HG02588 (cell line): ENCODE measurements around the gene FSTL4.
"Not testable (repeated sequence)": the region's sequence is repeated elsewhere in the genome, so short reads cannot be mapped to it uniquely, and the experiment has no call there.

Source experiments
- ATAC-seq: cut with Tn5 transposase; IDR thresholded peaks from one replicate; pipeline ENCODE4 v1.9.1; 2021; ENCODE audit warnings: mild to moderate bottlenecking, moderate library complexity; ENCODE audit not compliant: unreplicated experiment

FSTL4 gene

DNA sequence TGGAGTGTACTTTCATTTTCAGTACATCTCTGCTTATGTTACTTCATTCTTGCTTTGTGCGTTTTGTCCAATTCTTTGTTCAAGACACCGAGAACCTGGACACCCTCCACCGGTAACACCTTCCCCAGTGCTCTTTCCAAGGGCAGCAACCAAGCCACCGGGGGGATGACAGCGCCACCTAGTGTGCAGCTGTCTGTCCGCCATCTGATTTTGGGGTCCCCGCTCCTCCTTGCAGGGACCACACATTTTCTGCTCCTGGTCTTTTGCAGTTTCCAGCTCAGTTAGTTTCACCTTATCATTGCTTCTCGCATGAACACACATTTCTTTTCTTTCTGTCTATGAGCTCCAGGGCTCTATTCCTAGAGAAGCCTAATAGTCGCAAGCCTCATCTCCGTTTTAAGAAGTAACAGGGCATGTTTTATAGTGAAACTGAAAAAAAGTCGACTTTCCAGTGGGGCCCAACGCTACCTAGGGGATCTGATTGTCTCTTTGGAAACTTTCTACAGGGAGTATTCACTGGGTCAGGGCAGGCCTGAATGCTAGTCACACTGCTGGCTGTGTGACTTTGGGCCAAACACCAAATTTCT, 152.1 kb downstream of the FSTL4 start:
- ATAC-seq: no peak

DNA sequence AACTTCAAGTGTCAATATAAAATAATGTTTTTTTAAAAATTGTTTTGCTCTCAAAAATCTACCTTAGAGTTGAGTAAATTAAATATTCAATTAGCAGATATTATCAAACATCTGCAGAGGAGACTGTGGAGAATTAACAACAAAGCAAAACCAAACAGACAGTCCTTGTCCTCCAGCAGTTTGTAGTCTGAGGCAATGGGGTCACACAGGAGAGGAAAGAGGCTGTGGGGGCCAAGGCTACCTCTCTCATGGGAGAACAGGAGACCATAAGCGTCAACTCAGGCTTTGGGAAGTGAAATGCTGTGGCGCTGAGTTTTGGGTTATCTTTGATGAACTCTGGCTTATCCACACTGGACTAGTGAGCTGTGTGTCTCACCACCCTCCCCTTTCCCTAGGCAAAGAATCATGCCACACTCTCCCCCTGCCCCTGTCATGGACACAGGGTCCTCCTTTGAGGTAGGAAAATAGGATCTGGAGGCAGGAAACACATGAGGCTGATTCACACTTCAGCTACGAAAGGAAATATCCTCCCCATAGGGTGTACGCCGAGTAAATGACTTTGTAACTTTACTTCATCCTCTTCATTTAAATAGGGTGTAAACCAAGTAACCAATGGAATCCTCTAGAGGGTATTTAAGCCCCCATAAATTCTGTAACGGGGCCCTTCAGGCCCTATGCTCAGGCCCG, 152.7 kb downstream of the FSTL4 start:
- no peak for ATAC-seq

- ATAC-seq: no peak
Observed at GRCh38 chr5:133458435-133458834, 153.9 kb downstream of the FSTL4 start.

DNA sequence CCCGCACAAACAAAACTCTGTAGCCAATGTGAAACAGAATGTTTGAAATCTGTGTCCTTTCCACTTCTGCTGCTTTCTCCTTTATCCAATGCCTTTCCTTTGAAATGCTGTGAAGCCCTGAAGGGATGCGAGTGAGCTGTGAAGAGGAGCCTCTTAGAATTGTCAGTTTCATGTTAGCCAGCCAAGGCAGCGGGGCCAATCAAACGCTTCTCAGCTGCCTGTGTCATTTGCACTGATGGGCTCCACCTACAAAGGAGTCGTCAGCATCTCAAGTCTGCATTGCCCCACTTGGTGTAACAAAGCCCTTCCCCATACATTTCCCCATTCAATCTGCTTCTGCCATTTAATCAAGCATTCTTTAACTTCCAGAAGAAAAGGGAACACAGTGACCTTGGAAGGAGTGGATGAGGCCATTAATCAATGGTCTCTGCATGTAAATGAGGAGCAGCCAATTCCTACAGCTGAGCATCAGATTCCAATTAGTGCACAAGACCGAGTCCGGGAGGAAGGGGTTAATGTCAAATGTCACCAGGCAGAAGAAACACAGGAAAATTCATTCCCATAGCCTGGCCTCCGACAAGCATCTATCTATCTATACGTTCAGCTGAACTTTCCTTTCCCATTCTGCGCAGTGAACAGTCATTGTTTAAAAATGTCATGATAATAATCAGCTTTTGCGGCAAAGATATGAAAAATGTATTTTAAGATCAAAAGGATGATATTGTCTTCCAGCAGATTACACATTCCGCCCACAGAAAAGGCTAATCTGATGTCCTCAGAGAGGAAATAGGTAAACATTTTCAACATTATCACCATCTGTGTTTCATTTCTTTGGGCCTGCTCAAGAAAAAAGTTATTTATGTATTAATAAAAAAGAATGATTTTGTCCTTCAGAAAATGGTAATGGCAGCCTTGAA, 154.6 kb downstream of the FSTL4 start:
- no peak for ATAC-seq

DNA sequence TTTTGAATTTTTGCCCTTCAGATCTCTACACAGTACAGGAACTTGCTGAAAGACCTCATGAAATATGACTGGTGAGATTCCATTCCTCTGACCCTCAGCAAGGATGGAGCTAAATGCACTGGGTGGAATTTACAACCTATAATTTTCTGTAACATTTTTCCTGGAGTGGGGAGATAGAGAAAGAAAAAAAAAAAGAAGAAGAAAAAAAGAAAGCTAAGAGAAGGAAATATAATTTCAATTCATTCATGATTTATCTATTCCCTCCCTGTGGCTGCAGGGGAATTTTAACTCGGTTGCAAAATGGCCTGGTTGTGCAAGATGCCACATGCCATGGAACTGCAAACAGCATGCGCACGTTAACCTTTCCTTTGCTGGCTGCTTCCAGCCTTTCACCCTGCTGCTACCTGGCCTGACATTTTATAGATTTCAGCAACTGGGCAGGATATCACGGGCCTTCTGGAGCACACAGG, 155.4 kb downstream of the FSTL4 start:
- ATAC-seq: no peak

- ATAC-seq: no peak
Observed at GRCh38 chr5:133455676-133456075, 156.7 kb downstream of the FSTL4 start.

DNA sequence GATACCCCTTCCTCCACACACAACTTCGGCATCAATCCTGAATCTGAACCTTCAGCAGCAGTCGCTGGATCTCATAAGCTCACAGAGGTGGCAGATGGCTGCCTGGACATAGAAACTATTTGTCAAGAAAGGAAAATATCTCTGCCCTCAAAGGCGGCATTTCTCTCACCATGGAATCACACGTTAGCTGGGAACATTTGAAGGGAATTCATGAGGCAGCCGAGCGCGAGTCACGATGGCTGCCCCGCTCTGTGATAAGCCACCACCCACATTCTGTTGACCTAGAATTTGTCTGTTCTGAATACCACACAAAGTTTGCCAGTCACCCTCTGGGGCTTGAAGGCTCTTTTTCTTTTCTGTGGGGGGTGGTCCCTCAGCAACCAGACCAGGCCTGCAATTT, 157.9 kb downstream of the FSTL4 start:
- ATAC-seq: no peak

DNA sequence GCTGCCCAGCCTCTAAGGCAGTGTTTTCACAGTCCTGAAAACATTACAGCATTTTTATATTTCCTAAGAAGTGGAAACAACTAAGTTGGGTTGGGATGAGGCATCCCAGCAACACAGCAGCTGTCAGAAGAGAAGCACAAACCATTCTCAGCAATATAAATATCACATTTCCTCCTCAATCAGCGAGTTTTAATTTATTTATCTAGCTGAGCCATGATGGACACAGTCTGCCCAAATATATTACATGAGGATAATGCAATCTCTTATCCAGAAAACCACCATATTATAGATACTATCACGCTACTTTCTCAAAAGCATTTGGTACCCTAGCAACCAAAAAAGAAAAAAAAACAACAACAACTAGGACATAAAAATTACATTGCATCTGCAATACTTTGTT, 158.5 kb downstream of the FSTL4 start:
- no peak for ATAC-seq

DNA sequence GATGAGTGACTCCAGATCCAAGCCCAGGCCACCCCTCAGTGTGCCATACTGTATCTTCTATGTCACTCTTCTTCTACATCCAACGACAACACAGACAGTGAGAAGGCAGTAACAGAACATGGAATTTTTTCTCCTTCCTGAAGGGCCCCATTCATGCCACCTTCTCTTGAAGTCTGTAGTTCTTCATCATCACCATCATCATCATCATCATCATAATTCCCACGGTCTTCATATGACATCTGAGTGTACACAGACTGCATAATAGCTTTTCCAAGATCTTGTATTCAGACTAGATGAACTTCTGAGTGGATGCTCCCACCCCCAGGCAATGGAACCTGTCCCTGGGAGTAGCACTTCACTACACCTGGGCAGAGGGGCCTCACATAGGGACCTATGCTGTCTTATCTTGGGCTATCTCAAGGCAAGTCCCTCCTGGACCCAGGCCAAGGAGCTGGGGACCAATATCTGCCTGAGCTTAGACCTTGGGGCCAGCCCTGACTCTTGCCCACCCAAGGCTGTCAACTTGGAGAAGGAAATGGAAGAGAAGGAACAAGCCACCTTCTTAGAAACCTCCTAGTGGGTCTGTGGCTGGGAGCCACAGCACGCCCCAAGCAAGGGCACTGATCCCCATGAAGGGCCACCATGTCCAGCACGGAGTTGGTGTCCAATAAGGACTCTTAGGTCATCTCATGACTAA, 159.1 kb downstream of the FSTL4 start:
- no peak for ATAC-seq

DNA sequence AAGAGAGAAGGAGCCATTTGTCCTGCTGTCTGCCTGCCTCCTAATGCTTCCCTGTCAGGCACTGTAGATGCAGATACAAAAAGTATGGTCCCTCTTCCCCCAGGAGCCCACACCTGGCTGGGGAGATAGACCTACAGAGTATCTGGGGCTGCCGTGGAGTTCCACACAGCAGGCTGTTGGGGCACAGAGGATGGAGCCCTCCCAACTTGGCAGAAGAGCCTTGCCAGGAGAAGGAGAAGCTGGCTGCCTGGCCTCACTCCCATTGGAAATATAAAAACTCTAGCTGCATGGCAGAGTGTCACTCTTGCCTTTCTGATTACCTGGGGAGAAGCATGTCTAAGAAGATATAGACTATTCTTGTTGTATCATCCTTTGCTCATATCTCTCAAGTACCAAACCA, 160.4 kb downstream of the FSTL4 start:
- ATAC-seq: no peak

GRCh38 chr5:133450286-133450685, 162.1 kb downstream of the FSTL4 start:
- no peak for ATAC-seq

DNA sequence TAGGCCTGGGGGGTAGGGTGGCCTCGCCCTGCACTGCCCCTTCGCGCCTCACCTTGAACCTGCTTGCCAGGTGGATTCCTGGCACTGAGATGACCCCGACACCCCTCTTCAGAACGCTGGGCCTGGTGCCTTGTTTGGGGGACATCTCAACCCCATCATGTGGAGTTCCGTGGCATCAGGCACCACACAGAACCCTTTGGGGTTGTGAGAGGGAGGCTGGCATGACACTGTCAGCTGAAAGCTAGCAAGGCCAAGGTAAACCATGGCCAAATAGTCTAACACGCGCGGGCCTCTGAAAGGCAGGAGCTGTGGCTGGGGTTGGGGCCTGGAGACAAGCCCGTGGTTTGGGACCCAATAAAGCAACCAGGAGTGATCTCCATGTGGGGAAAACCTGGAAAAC, 163.2 kb downstream of the FSTL4 start:
- ATAC-seq: no peak

DNA sequence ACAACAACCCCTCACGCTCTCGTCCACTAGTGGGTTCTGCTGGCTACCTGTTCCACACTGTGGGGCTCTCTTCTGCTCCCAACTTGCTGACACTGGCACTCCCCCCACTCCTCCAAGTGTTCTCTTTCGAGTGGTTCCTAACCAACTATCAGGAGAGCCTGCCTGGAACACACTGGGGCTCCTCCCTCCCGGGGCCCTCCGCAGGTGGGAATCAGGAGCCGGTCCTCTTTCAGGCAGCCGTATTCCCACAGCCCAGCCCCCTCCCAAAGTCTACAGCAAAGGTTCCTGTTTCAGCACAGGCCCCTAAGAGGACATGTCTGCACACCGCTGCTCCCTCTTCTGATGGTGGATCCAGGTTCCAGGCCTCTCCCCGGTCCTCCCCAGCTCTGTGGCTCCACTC, 165.9 kb downstream of the FSTL4 start:
- no peak for ATAC-seq

- ATAC-seq: no peak
Observed at GRCh38 chr5:133445744-133446143, 166.6 kb downstream of the FSTL4 start.

- ATAC-seq: not testable (repeated sequence)
Observed at GRCh38 chr5:133445204-133445603, 167.1 kb downstream of the FSTL4 start.

GRCh38 chr5:133444711-133445110, 167.6 kb downstream of the FSTL4 start:
- no peak for ATAC-seq

DNA sequence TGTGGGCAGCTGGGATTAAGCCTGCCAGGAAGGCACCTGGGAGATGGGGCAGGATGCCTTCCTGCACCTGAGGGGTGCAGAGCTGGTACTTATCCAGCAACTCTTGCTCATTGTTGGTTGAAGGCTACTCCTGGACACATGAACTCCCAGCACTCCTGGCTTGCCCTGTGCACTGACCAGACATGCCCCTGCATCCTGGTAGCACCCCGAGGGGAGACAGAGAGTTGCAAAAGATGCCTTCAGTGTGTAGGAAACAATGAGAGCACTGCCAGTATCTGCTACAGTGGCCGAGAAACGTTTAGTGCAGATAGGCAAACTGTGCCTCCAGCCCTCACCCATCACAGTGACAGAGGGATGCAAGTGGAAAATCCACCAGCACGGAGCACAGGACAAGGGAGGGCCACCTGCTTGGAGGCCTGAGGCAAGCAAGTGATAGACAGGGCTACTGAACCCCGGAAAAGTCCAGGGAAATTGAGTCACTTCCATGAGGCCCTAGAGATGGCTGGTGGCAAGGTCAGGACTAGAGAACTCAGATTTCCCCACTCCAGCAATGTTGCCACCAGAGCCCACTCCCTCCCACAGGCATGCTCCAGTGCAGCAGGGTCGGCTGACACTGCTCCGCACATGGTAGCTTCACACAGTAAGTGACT, 171.1 kb downstream of the FSTL4 start:
- no peak for ATAC-seq

DNA sequence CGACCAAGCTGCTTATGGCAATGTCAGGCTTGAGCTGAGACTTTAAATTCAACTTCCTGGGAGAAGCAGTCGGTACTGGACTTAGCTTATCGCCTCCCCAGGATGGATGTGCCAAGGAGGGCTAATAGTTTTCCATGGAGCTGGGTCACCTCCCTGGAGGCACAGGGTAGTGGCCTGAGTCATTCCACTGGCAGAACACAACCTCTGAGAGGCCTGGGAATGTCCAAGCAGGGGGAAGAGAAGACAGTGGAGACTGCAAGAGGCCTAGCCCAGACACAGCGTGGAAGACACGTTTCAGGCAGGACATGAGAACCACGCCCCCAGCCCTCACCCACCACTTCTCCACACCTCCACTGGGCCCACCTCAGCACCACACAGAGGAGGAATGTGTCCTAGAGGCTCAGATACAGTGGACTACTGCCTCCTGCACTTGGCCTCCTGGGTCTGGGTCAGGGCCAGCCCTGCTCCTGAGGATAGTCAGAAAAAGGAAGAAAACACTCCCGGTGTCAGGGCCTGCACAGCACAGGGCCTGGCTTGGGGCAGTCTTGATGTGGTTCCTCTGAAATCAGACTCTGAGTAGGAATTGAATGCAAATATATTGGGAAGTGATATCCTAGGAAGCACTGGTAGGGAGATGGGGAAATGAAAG, 171.8 kb downstream of the FSTL4 start:
- no peak for ATAC-seq

- ATAC-seq: no peak
Observed at GRCh38 chr5:133439859-133440258, 172.5 kb downstream of the FSTL4 start.

- no peak for ATAC-seq
Observed at GRCh38 chr5:133438487-133438886, 173.9 kb downstream of the FSTL4 start.
